ENCODE results near the gene HIPK3.

GRCh38 chr11:33383075-33383919 lies 126.1 kb downstream of the HIPK3 start:
- TF ChIP-seq CTCF (conservative IDR thresholded peaks at IDR 0.05; ENCODE audit: low read length) = no peak
- no peak for TF ChIP-seq EZH2phosphoT487 (IDR thresholded peaks at IDR 0.05; ENCODE audit: borderline replicate concordance)

Measured in Loucy (cell line).